ENCODE results near the gene TADA2B. TPM values are rescaled to one million over a fixed set of nuclear protein-coding genes. Genes with fewer than 3 reads are reported as not detected.

The TADA2B gene
- total RNA-seq, 6 donors from 2014 or later, result 20.8 to 29.0 (median 26.2) TPM

- Histone ChIP-seq H3K4me3 (no peak overlapping the region), H3K27me3 (no peaks in the 10 kb centered on the region), H3K27ac (no peak overlapping the region), H3K4me1 (no peaks in the 10 kb centered on the region), H3K36me3 (peaks cover 26 to 89% (median 66%) of the 10 kb centered on the region in 4 donors), H3K9me3 (no peaks in the 10 kb centered on the region)
- DNase-seq, result no peak
- 89 to 92% methylated on average over 4 of the region's 4 CpGs for WGBS, 2 donors
- TF ChIP-seq EP300 (IDR thresholded peaks at IDR 0.05), result no peak
- no peak for TF ChIP-seq POLR2AphosphoS5 (IDR thresholded peaks at IDR 0.05)
- no peak for TF ChIP-seq CTCF (IDR thresholded peaks at IDR 0.05)
- no peak for TF ChIP-seq POLR2A (IDR thresholded peaks at IDR 0.05)
- no peak for ATAC-seq (ENCODE audit: low FRiP score in 2 of 2)
Measured at GRCh38 chr4:7005571-7005970, 37.6 kb upstream of the TADA2B start.

- ATAC-seq (ENCODE audit: low FRiP score in 2 of 2) (no peak), DNase-seq (no peak)
- Histone ChIP-seq H3K27ac (no peak overlapping the region), H3K4me3 (no peak overlapping the region), H3K27me3 (no peaks in the 10 kb centered on the region), H3K36me3 (peaks cover 17 to 89% (median 62%) of the 10 kb centered on the region in 4 donors), H3K9me3 (no peaks in the 10 kb centered on the region), H3K4me1 (no peaks in the 10 kb centered on the region)
- 84 to 87% methylated on average over 3 of the region's 3 CpGs for WGBS, 2 donors
- TF ChIP-seq EP300 (IDR thresholded peaks at IDR 0.05) (no peak), POLR2AphosphoS5 (IDR thresholded peaks at IDR 0.05) (no peak), CTCF (IDR thresholded peaks at IDR 0.05) (no peak), POLR2A (IDR thresholded peaks at IDR 0.05) (no peak)
Measured at GRCh38 chr4:7006411-7006810, 36.8 kb upstream of the TADA2B start.

GRCh38 chr4:7007142-7007907 lies 35.8 kb upstream of the TADA2B start:
- 92 to 93% methylated on average over 11 to 12 of the region's 12 CpGs for WGBS, 2 donors
- Histone ChIP-seq H3K9me3 (no peaks in the 10 kb centered on the region), H3K4me3 (no peak overlapping the region), H3K4me1 (no peaks in the 10 kb centered on the region), H3K36me3 (peaks cover 14 to 89% (median 58%) of the 10 kb centered on the region in 4 donors), H3K27ac (no peak overlapping the region), H3K27me3 (no peaks in the 10 kb centered on the region)
- ATAC-seq (ENCODE audit: low FRiP score in 2 of 2) (no peak), DNase-seq (no peak)
- TF ChIP-seq CTCF (IDR thresholded peaks at IDR 0.05), result no peak
- no peak for TF ChIP-seq POLR2AphosphoS5 (IDR thresholded peaks at IDR 0.05)
- TF ChIP-seq POLR2A (IDR thresholded peaks at IDR 0.05), result no peak
- TF ChIP-seq EP300 (IDR thresholded peaks at IDR 0.05), result no peak

GRCh38 chr4:7007944-7008343 lies 35.2 kb upstream of the TADA2B start:
- WGBS, 2 donors, result 63 to 72% methylated on average over 2 of the region's 2 CpGs
- no peak for ATAC-seq (ENCODE audit: low FRiP score in 2 of 2)
- peaks cover 11 to 89% (median 57%) of the 10 kb centered on the region in 4 donors for H3K36me3 ChIP-seq

More at GRCh38 chr4:7007944-7008343, 35.2 kb upstream of the TADA2B start:
- no peak for DNase-seq
- TF ChIP-seq POLR2A (IDR thresholded peaks at IDR 0.05) (no peak), EP300 (IDR thresholded peaks at IDR 0.05) (no peak), POLR2AphosphoS5 (IDR thresholded peaks at IDR 0.05) (no peak), CTCF (IDR thresholded peaks at IDR 0.05) (no peak)
- H3K4me1 ChIP-seq, result no peaks in the 10 kb centered on the region
- no peaks in the 10 kb centered on the region for H3K9me3 ChIP-seq
- no peak overlapping the region for H3K27ac ChIP-seq
- H3K27me3 ChIP-seq, result no peaks in the 10 kb centered on the region
- H3K4me3 ChIP-seq, result no peak overlapping the region

Measured in upper lobe of left lung (tissue), 6 donors.